ENCODE measurements around the gene ZMYND15.
"Not testable (repeated sequence)": the region's sequence is repeated elsewhere in the genome, so short reads cannot be mapped to it uniquely, and the experiment has no call there.

Gene ZMYND15

GRCh38 chr17:4739122-4740024 is at the start of gene ZMYND15, which contains the start of gene CXCL16:
Gene ZMYND15 (plus strand): TSS chr17:4739833. CDS start chr17:4740549, 716 bp downstream.
Gene CXCL16 (minus strand): TSS chr17:4739928. CDS start chr17:4739339, 589 bp downstream.
- DNase-seq (ENCODE audit: low read depth): no peak
- no peak for TF ChIP-seq CTCF (IDR thresholded peaks at IDR 0.05; ENCODE audit: control insufficient read depth, extremely low read depth, insufficient read depth)
- H3K4me3 ChIP-seq (ENCODE audit: low read depth, low read length): peak within 1 kb of the TSS; percentile 73

GRCh38 chr17:4689872-4690271 is 49.8 kb upstream of the ZMYND15 start:
- DNase-seq (ENCODE audit: low read depth); H3K4me3 ChIP-seq (ENCODE audit: low read depth, low read length): not testable (repeated sequence)

GRCh38 chr17:4690745-4691144 is 48.9 kb upstream of the ZMYND15 start:
- TF ChIP-seq CTCF (IDR thresholded peaks at IDR 0.05; ENCODE audit: control insufficient read depth, extremely low read depth, insufficient read depth): no peak
- no peak overlapping the region for H3K4me3 ChIP-seq (ENCODE audit: low read depth, low read length)
- no peak for DNase-seq (ENCODE audit: low read depth)

- H3K4me3 ChIP-seq (ENCODE audit: low read depth, low read length): no peak overlapping the region
- TF ChIP-seq CTCF (IDR thresholded peaks at IDR 0.05; ENCODE audit: control insufficient read depth, extremely low read depth, insufficient read depth): no peak
- no peak for DNase-seq (ENCODE audit: low read depth)
Measured at GRCh38 chr17:4691686-4692085, 47.9 kb upstream of the ZMYND15 start.

GRCh38 chr17:4693416-4693815 is 46.2 kb upstream of the ZMYND15 start:
- TF ChIP-seq CTCF (IDR thresholded peaks at IDR 0.05; ENCODE audit: control insufficient read depth, extremely low read depth, insufficient read depth): no peak
- no peak for DNase-seq (ENCODE audit: low read depth)

GRCh38 chr17:4696437-4696805 is 43.2 kb upstream of the ZMYND15 start:
- no peak overlapping the region for H3K4me3 ChIP-seq (ENCODE audit: low read depth, low read length)
- DNase-seq (ENCODE audit: low read depth): no peak
- no peak for TF ChIP-seq CTCF (IDR thresholded peaks at IDR 0.05; ENCODE audit: control insufficient read depth, extremely low read depth, insufficient read depth)

More at GRCh38 chr17:4693416-4693815, 46.2 kb upstream of the ZMYND15 start:
- no peak overlapping the region for H3K4me3 ChIP-seq (ENCODE audit: low read depth, low read length)

GRCh38 chr17:4699401-4700056 is 40.1 kb upstream of the ZMYND15 start:
- not testable (repeated sequence) for DNase-seq (ENCODE audit: low read depth); H3K4me3 ChIP-seq (ENCODE audit: low read depth, low read length)
